K562 (cell line): ENCODE data around the gene FAM171A1. TPM values are rescaled to one million over a fixed set of nuclear protein-coding genes. Genes with fewer than 3 reads are reported as not detected.

ENCODE experiments used
- ATAC-seq: fragments of 200-7000 bp; cut with Tn5 transposase; 3 replicates; pipeline ENCODE4 v1.9.1; 2020; ENCODE audit warnings: moderate library complexity
- BruUV-seq: library from RNA; stranded (reverse); fragments of 400-500 nt; replicated peaks from 2 replicates; lab custom pipeline; 2021; lab: Mats Ljungman, UMichigan
- CTCF ChIA-PET: fragments of 300-600 bp; formaldehyde crosslinking; extraction: SDS; loops from one replicate; lab custom pipeline; 2021; ENCODE audit warnings: low intra/inter-chr PET ratio; lab: Yijun Ruan, JAX
- POLR2A ChIA-PET: fragments of 300-600, 350-650 bp; sonication (Branson Sonifier 250); formaldehyde crosslinking; extraction: SDS; loops from one replicate; lab custom pipeline; 2021; ENCODE audit warnings: antibody characterized with exemption, inconsistent platforms; lab: Yijun Ruan, JAX
- DNase-seq, 4 experiments: peaks; one replicate each; pipeline versions ENCODE4 v3.0.0 to v3.0.0-alpha.2; 2011 to 2018; ENCODE audit warnings: low spot score in 3 of 4, mixed read lengths in 3 of 4; ENCODE audit errors: extremely low read depth in 1 of 4
- FAIRE-seq: peaks from 2 replicates; lab custom pipeline; 2011; peaks lifted over from hg19 to GRCh38; lab: Jason Lieb, UNC
- H2AFZ ChIP-seq: 2 replicates; pipeline ENCODE4 v1.6.0; 2011; ENCODE audit warnings: low read depth, low read length, control low read depth, inconsistent platforms
- H3K27ac ChIP-seq: fragments of 200-600 bp; 3 replicates; pipeline ENCODE4 v1.8.0; 2011; ENCODE audit warnings: low read depth, mild to moderate bottlenecking, control low read depth, inconsistent platforms, low read length, moderate library complexity, mixed read lengths; ENCODE audit errors: extremely low read depth
- H3K27me3 ChIP-seq, 2 experiments: fragments of 300-600 bp in 1 of 2; 2 replicates in 1 of 2; 3 replicates in 1 of 2; pipeline versions ENCODE4 v1.6.0 to v1.8.0; 2011; ENCODE audit warnings: inconsistent platforms in 2 of 2, low read length in 2 of 2, mild to moderate bottlenecking in 1 of 2, mixed read lengths in 1 of 2, moderate library complexity in 1 of 2; ENCODE audit not compliant: control insufficient read depth in 2 of 2, insufficient read depth in 2 of 2
- H3K36me3 ChIP-seq: fragments of 300-600 bp; 3 replicates; pipeline ENCODE4 v1.8.0; 2011; ENCODE audit warnings: mild to moderate bottlenecking, low read length, inconsistent platforms; ENCODE audit not compliant: control insufficient read depth, insufficient read depth
- H3K4me1 ChIP-seq, 2 experiments: fragments of 200-600 bp in 1 of 2; replicated peaks in 1 of 2; 2 replicates in 1 of 2; 3 replicates in 1 of 2; pipeline versions ENCODE4 v1.5.1 to v1.8.0; 2011; ENCODE audit warnings: inconsistent platforms in 2 of 2, low read length in 2 of 2, mild to moderate bottlenecking in 1 of 2, mixed read lengths in 1 of 2, moderate library complexity in 1 of 2; ENCODE audit not compliant: control insufficient read depth in 2 of 2, insufficient read depth in 2 of 2
- H3K4me2 ChIP-seq: 2 replicates; pipeline ENCODE4 v1.6.1; 2011; ENCODE audit warnings: low read length, control low read depth, inconsistent platforms, mixed read lengths; ENCODE audit not compliant: insufficient read depth
- H3K4me3 ChIP-seq: fragments of 200-600 bp; sonication (generic), shearing (Covaris generic); 2 replicates; pipeline ENCODE4 v1.5.1; 2016; ENCODE audit warnings: control low read depth, inconsistent platforms
- H3K79me2 ChIP-seq: fragments of 200-600 bp; 3 replicates; pipeline ENCODE4 v1.8.0; 2011; ENCODE audit warnings: low read length, inconsistent platforms; ENCODE audit not compliant: control insufficient read depth, insufficient read depth
- H3K9ac ChIP-seq, 2 experiments: 2 replicates each; pipeline versions ENCODE4 v1.6.0 to v1.6.1; 2011; ENCODE audit warnings: low read depth in 2 of 2, low read length in 2 of 2, control low read depth in 1 of 2, inconsistent platforms in 1 of 2, mild to moderate bottlenecking in 1 of 2, mixed read lengths in 1 of 2; ENCODE audit not compliant: insufficient read depth in 1 of 2
- H3K9me1 ChIP-seq: one replicate; pipeline ENCODE4 v1.6.0; 2011; ENCODE audit warnings: inconsistent platforms, mild to moderate bottlenecking, low read length, moderate library complexity; ENCODE audit not compliant: control insufficient read depth, insufficient read depth
- H3K9me3 ChIP-seq: replicated peaks from 2 replicates; pipeline ENCODE4 v1.5.1; 2011; ENCODE audit warnings: low read depth, low read length, inconsistent platforms; ENCODE audit not compliant: control insufficient read depth, insufficient read depth
- H4K20me1 ChIP-seq: replicated peaks from 2 replicates; pipeline ENCODE4 v1.6.1; 2011; ENCODE audit warnings: low read length, inconsistent platforms, mixed read lengths; ENCODE audit not compliant: control insufficient read depth, insufficient read depth
- BRCA1 ChIP-seq, 2 experiments: fragments of 450-650 bp in 1 of 2; sonication (generic) in 1 of 2; formaldehyde crosslinking in 1 of 2; IDR thresholded peaks; 2 replicates each; pipeline versions ENCODE4 v1.5.0 to v1.6.1; 2017 to 2020; ENCODE audit warnings: mild to moderate bottlenecking in 1 of 2, missing genetic modification reagents in 1 of 2
- CCNT2 ChIP-seq: IDR thresholded peaks from 2 replicates; pipeline ENCODE4 v1.6.1; 2011; ENCODE audit warnings: borderline replicate concordance, low read depth, mild to moderate bottlenecking, moderate library complexity, mixed read lengths, low read length; ENCODE audit not compliant: insufficient read length; ENCODE audit errors: extremely low read depth
- MED1 ChIP-seq: sonication (generic); formaldehyde crosslinking; IDR thresholded peaks from 2 replicates; pipeline ENCODE4 v1.8.1; 2023; ENCODE audit warnings: missing genetic modification reagents, borderline replicate concordance
- POLR2G ChIP-seq: fragments of 200-400 bp; formaldehyde crosslinking; IDR thresholded peaks from 2 replicates; pipeline ENCODE4 v1.6.1; 2017; ENCODE audit warnings: low read depth, mild to moderate bottlenecking, antibody characterized with exemption, low read length, moderate library complexity
- TAL1 ChIP-seq: fragments of 450-650 bp; IDR thresholded peaks from 2 replicates; pipeline ENCODE4 v1.6.1; 2016; ENCODE audit warnings: mild to moderate bottlenecking
- TCF15 ChIP-seq: fragments of 250-450 bp; sonication (Bioruptor Pico); IDR thresholded peaks from 2 replicates; pipeline ENCODE4 v1.8.0; 2022; ENCODE audit warnings: moderate library complexity, mild to moderate bottlenecking, inconsistent platforms
- XRCC3 ChIP-seq: fragments of 450-650 bp; IDR thresholded peaks from 2 replicates; pipeline ENCODE4 v1.6.1; 2017; ENCODE audit warnings: mild to moderate bottlenecking, moderate library complexity
- ZBTB26 ChIP-seq: fragments of 450-650 bp; formaldehyde crosslinking; IDR thresholded peaks from 2 replicates; pipeline ENCODE4 v1.4.0; 2022; ENCODE audit warnings: missing genetic modification characterization
- ZMIZ1 ChIP-seq, 2 experiments: fragments of 150-350 bp in 1 of 2; IDR thresholded peaks; 2 replicates each; pipeline ENCODE4 v1.6.1; 2012 to 2016; ENCODE audit warnings: low read depth in 2 of 2, low read length in 2 of 2, mild to moderate bottlenecking in 1 of 2, moderate library complexity in 1 of 2
- ZNF280A ChIP-seq: fragments of 450-650 bp; IDR thresholded peaks from 2 replicates; pipeline ENCODE4 v1.6.1; 2018; ENCODE audit warnings: mild to moderate bottlenecking, low read depth; ENCODE audit not compliant: partially characterized antibody
- WGBS: fragments of 100-300 bp; shearing (Covaris generic); methylation state at CpG from one replicate; pipeline ENCODE4 v1.1.6; 2016; ENCODE audit warnings: low coverage, mixed read lengths; ENCODE audit not compliant: insufficient coverage; ENCODE audit errors: missing lambda C conversion rate; 5-methylcytosine and 5-hydroxymethylcytosine counted together
- in situ Hi-C: fragments of 300-500 bp; cut with MboI; formaldehyde crosslinking; loops from 4 replicates; pipeline ENCODE4 v1.15.0; 2018; ENCODE audit warnings: inconsistent platforms, mixed read lengths
- intact Hi-C: fragments of 100-400 bp; cut with micrococcal nuclease; formaldehyde crosslinking; loops from 2 replicates; pipeline ENCODE4 v1.14.2; 2022
- polyA plus RNA-seq, 8 experiments: library from polyadenylated mRNA; depleted of rRNA in 4 of 8; stranded (reverse) in 5 of 8; unstranded in 3 of 8; fragments of >200 nt; fragmentation: Nextera tagmentation in 2 of 8; fragmentation: Illumina TruSeq in 1 of 8; extraction: Ambion mirVana in 2 of 8; extraction: Trizol in 1 of 8; gene quantifications; 2 replicates each; pipeline versions ENCODE4 v1.2.1 to v1.2.3, GENCODE V29; 2011 to 2014; ENCODE audit warnings: inconsistent platforms in 1 of 8, missing spikeins in 1 of 8
- total RNA-seq, 7 experiments: library from RNA; depleted of rRNA in 6 of 7; stranded (reverse); fragments of >200 nt in 6 of 7; fragmentation: Illumina TruSeq in 2 of 7; extraction: Trizol in 2 of 7; gene quantifications; 2 replicates each; pipeline versions ENCODE4 v1.2.1 to v1.2.3, GENCODE V29; 2011 to 2021; ENCODE audit warnings: low replicate concordance in 1 of 7

FAM171A1 gene
- total and polyA plus RNA-seq, 9 of the 15 experiments (the other 6 are each of a cell fraction or from before 2014, with no cell fraction given) = 0.51 to 8.2 (median 4.8) TPM

GRCh38 chr10:15181576-15182156 is 189.4 kb downstream of the FAM171A1 start (continued):
- TF ChIP-seq ZNF280A = no peak

- no peaks in the 10 kb centered on the region; a peak in 2 of 5 replicates for H3K4me1 ChIP-seq
- BruUV-seq = no TSS peak
- no peaks in the 10 kb centered on the region for H3K79me2 ChIP-seq
- H3K9me3 ChIP-seq = no peaks in the 10 kb centered on the region
- H3K9ac ChIP-seq = no peak overlapping the region
- DNase-seq (no peak), FAIRE-seq (no peak), ATAC-seq (no peak)
- H3K36me3 ChIP-seq = no peaks in the 10 kb centered on the region
- no peaks in the 10 kb centered on the region for H4K20me1 ChIP-seq
- CTCF ChIA-PET = no interaction called here
- H2AFZ ChIP-seq = no peak overlapping the region
- POLR2A ChIA-PET = interaction anchor here (1.4 kb wide), 1 partner anchor 9 kb away, joined by 5 read pairs; no protein-coding TSS in a partner anchor
- peaks cover 0 to 8% of the 10 kb centered on the region in 2 experiments; a peak in 1 of 5 replicates for H3K27me3 ChIP-seq
- no peak overlapping the region for H3K27ac ChIP-seq
- in situ Hi-C loops (no loop called here), intact Hi-C loops (no loop called here)
- H3K9me1 ChIP-seq = no peaks in the 10 kb centered on the region
- H3K4me3 ChIP-seq = no peak overlapping the region
- WGBS = 7% methylated on average over 5 of the region's 5 CpGs
- no peak overlapping the region for H3K4me2 ChIP-seq
- TF ChIP-seq CCNT2 (no peak), TAL1 (no peak), ZBTB26 (CRISPR knock-in tag) (no peak), BRCA1 (IDR thresholded peaks at IDR 0.05) (no peak), BRCA1 (CRISPR knock-in tag; IDR thresholded peaks at IDR 0.05) (no peak), ZMIZ1 (IDR thresholded peaks at IDR 0.05; ENCODE audit: low read depth in 2 of 2, low read length in 2 of 2) (no peak), XRCC3 (no peak), MED1 (CRISPR knock-in tag) (no peak), POLR2G (no peak), TCF15 (no peak)
Measured at GRCh38 chr10:15180736-15181135, 190.4 kb downstream of the FAM171A1 start.
